GM19099 (cell line): Measurements from ENCODE around the gene ERCC1.

ENCODE experiments used
- POLR2A ChIP-seq: IDR thresholded peaks from 3 replicates; pipeline ENCODE4 v1.6.1; 2011; ENCODE audit warnings: low read depth; ENCODE audit not compliant: insufficient read length; ENCODE audit errors: extremely low read depth

Gene ERCC1

DNA sequence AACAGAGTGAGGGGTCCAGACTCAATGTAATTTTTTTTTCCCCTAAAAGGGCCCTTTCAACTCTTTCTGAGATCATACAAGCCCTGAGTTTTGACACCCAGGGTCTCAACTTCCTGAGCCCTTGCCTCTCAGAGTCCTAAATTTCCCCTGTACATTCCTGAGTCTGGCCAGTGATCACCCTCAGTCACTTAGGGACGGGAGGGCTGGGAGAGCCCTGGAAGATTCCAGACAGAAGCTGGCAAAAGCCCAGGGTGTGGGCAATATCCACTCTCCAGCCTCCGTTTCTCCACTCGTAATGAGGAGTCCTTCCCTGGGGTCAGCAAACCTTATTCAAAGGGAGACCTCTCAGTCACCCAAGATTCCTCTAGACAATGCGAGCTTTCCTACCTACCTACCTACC is 20.4 kb downstream of the ERCC1 start:
- TF ChIP-seq POLR2A, result no peak

DNA sequence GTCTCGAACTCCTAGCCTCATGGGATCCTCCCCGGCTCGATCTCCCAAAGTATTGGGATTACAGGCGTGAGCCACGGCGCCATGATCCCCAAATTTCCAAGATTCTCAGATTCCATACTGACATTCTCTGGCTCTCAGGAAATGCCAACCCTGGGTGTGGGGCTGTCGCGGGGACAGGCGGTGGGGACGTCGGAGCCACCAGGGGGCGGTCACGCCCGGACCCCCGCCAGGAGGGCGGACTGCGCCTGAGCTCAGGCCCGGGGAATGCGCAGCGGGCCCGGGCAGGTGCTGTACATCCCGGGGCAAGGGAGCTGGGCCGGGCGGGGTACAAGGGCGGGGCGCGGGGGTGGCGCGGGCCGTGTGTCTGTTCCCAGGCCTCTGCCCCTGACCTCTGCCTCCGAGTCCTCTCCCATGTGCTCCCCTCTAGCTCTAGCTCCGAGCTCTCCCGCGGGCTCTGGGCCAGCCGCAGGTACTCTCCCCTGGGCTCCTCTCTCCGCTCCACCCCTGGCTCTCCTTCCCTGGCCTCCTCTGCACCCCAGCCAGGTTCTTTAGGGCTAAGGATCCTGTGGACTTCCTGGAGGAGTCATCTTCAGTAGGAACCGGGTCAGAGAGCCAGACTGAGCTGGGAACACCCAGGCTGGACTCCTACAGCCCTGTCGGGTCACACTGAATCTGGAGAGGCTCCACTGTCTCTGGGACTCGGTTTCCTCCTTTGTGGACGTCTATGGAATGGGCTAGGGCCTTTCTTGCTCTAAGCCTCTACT is 21.2 kb downstream of the ERCC1 start:
- no peak for TF ChIP-seq POLR2A

DNA sequence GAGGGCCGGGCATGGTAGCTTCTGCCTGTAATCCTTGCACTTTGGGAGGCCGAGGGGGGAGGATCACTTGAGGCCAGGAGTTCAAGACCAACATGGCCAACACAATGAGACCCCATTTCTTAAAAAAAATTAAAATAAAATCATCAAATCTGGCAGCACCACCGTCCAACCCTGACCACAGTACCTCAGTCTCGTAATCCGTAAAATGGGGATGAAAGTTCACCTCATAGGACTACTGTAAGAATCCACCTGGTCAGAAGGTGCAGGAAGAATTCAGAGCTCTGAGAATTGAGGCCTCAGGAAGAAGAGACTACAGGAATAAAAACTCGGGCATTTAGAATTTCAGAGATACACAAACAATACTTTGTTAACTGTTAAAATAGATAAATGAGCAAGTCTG is 21.9 kb downstream of the ERCC1 start:
- TF ChIP-seq POLR2A, result no peak

DNA sequence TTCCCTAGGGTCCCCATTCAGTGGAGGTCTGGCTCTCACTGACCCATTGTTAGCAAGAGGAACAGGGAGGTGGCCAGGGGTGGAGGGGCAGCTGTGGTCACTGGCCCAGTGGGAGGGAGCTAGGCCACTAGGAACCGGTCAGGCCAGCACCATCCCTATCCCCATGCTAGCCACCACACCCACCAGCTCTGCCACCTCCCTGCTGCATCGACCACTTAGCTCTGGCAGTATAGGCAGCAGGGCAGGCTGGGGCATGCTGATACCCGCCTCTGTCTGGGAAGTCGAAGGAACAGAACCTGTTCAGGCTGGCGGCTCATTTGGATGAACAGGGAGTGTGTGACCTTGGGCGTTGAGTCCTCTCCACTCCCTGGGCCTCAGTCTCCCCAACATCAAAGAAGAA is 23.5 kb downstream of the ERCC1 start:
- no peak for TF ChIP-seq POLR2A

DNA sequence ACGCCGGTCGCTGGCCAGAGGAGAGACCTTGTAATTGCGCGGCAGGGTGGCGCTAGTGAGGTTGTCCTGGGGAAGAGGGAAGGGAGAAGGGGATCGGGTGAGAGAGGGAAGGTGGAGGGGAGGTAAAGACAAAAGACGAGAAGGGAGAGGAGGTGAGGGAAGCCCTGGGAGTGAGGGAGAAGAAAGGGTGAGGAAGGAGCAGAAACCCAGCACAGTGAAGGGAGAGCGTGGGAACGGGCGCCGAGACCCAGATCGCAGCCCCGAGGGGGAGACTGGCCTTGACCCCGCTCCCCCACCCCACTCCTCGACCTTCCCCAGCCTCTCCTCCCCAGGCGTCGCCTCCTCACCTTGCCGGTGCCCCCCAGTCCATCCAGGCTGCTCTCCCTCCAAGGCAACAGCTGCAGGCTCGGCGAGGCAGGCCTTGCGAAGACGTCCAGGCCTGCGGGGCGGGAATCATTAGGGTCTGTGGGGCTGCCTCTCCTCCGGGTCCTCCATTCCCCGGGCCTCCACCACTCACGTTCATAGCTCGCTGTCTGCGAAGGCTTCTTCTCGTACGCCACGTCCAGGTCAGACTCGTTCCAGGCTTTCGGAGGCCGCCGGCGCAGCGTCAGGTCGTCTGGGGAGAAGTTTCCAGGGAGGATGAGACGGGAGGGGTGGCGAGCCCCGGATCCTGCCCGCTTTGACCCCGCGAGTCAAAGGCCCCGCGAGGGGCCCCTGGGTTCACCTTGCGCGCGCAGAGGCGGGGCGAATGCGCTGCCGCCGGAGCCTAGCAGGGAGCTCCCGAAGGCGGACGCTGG is 27.7 kb downstream of the ERCC1 start:
- no peak for TF ChIP-seq POLR2A

DNA sequence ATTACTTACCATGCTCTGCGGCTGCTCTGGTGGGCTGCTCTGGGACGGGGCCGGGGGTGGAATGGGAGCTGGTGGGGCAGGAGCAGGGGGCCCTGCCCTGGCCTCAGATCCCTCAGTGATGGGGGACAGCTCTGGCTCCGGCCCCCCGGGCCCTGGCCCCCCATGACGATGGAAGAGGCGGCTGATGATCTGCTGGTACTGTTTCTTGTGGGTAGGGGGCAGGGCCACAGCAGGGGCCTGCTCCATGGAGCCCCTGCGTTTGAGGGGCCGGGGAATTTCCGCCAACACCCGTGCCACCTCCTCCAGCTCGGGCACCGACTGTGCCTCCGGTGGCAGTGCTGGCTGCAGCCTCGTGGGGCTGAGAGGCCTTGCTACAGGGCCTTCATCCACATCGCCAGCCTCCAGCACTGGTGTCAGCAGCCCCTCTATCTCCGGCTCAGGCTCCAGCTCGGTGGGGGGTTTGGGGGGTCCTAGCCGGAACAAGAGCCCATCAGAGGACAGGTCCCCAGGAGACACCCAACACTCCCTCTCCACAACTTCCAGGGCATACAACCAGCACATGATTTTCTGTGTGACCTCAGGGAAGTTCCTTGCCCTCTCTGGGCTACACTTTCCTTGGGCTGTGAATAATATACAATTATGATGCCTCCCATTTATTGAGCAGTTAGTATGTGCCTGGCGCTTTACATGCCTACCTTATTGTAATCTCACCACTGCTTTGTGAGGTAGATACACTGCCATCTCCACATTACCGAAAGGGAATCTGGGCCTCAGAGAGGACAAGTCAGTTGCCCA is 31.6 kb downstream of the ERCC1 start:
- TF ChIP-seq POLR2A, result no peak

DNA sequence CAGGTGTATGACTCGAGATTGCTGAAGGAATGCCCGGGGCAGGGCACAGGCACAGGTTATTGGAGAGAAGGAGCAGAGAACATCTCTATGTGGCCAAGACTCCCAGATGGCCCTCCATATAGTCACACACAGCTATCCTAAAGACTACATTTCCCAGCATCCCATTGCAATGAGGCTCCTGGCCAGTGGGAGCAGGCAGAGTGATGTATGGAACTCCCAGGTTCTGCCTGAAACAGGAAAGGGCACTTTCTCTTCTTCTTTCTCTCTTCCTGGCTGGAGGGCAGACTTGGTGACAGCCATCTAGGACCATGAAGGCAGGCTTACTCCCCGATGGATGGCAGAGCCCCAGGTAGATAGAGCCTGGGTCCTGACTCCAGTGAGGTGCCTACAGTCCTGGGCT is 32.4 kb downstream of the ERCC1 start:
- TF ChIP-seq POLR2A, result no peak

DNA sequence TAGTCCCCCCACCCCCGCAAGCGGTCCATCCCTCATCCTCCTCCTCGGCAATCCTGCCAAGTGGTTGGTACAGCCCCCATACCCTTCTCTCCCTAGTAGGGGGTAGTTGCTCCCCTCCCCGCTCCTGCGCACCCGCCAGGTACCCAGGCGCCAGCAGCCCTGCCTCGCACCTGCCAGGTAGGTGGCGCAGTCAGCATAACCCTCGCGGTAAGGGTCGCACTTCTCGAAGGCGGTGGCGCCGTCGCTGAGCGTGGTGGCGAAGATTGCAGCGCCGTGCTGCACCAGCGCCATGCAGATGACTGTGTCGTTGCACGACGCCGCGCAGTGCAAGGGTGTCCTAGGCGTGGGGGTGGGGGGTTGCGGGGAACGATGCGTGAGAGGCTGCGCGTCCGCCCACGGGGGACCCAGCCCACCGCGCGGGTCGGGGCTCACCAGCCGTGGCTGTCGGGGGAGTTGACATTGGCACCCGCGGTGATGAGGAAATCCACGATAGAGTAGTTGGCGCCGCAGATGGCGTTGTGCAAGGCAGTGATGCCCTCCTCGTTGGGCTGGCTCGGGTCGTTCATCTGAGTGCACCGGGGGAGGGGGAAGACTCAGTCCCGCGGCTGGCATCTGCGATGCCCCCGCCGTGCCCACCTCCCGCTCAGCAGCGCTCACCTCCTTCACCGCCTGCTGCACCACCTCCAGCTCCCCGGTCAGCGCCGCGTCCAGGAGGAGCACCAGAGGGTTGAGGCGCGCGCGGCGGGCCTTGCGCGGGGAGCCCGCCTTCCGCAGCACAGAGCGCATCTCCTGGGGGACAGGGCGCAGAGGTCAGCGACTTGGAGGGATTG is 38.1 kb downstream of the ERCC1 start:
- TF ChIP-seq POLR2A, result no peak

DNA sequence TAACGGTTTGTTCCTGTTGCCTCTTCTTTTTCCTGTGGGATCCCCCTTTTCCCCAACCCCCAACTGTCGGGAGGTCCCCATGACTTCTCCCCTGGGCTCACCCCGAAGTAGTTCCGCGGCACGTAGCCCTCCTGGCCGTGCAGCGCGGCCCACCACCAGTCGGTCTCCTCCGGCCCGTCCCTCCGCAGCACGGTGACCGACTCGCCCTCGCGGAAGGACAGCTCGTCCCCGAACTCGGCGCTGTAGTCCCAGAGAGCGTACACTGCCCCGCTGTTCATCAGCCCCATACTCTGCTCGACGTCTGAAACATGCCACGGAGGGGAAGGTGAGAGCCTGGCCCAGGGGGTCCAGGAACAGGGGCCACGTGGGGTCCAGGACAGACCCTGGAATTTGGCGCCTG is 41.3 kb downstream of the ERCC1 start:
- TF ChIP-seq POLR2A, result no peak

DNA sequence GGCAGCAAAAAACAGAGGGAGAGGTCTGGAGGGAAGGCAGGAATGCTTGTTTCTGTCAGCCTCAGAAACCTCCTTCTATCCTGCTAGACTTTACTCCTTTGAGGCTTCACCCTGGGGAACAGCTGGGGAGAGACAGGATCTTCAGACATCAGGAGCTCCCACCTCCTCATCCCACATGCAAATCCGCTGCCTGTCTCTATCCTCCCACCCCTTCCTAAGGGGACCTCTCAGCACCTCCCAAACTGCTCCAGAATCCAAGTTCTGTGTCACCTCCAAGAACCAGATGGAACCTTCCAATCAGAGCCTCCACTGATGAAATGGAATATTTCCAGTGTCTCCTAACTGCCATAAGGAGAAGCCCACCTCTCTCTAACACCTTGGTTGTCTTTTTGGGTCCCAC is 43.6 kb downstream of the ERCC1 start:
- TF ChIP-seq POLR2A, result no peak

DNA sequence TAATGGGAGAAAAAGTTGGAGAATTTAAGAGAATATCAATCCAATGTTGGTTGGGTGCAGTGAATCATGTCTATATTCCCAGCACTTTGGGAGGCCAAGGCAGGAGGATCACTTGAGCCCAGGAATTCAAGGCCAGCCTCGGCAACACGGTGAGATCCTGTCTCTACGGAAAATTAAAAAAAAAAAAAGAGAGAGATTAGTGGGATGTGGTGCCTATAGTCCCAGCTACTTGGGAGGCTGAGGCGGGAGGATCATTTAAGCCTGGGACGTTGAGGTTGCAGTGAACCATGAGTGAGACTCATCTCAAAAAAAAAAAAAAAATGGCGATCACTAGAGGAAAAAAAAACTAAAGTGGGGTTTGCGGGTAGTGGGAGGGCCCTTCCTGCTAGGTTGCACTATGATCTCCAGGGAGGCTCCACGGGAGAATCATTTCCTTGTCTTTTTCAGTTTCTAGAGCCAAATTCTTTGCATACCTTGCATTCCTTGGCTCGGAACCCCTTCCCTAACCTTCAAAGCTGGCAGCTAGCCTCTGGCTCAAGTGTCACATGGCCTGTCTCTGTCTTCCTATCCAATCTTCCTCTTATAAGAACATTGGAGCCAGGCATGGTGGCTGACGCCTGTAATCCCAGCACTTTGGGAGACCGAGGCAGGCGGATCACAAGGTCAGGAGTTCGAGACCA is 47.5 kb downstream of the ERCC1 start:
- TF ChIP-seq POLR2A, result no peak

DNA sequence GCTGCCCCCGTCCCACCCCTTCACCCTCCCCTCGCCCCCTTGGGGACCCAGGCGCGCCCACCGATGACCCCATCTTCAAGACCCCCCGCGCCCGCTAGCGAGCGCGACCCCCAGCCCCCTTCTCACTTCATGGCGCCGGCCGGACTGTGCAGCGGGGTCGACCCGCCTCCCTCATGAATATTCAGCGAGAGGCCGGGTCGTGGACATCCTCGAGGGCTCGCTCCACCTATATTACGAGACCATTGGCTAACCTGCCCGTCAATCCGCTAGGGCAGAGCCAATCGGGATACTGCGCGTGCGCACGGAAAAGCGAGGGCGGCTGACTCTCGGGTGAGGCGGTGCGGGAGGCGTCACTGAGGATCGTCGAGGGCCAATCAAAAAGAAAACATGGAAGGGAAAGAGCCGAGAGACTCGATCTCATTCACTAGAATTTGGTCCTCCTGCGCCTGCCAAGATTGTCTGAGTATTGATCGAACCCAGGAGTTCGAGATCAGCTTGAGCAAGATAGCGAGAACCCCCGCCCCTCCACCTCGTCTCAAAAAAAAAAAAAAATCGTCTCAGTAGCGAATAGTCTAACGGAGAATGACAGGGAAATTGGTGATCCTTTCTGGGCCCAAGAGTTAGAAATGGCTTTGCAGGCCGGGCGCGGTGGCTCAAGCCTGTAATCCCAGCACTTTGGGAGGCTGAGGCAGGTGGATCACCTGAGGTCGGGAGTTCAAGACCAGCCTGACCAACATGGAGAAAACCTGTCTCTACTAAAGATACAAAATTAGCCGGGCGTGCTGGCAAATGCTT is 53.1 kb downstream of the ERCC1 start, which contains the start of gene ERCC2:
TSS of gene ERCC2 (minus strand) at position 164 of the 795 bp plus-strand sequence. CDS start at position 131, 33 bp downstream.
- peak; percentile 52 for TF ChIP-seq POLR2A

DNA sequence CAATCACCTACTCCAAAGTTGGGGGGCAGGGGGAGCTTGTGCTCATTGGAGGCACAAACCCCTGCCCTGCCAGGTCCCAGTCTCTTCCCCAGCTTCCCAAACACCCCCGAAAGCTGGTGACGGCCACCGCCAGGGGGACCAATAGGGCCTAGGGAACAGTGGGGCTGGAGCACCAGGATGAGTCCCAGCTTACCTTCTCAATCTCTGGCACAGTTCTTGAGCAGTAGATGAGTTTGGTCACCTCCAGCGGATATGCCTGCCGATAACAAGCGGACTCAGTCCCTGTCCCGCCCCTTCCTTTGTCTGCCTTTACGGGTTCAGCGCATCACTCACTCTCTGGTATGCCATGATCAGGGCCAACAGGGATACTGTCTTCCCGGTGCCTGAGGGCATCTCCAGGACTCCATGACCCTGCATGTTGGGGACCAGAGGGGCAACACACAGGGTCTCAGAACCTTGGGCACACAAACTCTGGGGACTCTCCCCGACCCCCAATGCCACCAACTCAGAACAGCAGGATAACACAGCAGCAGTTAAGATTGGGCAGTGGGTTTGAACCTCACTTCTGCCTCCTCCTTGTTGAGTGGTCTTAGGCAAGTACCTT is 54.9 kb downstream of the ERCC1 start:
- no peak for TF ChIP-seq POLR2A

DNA sequence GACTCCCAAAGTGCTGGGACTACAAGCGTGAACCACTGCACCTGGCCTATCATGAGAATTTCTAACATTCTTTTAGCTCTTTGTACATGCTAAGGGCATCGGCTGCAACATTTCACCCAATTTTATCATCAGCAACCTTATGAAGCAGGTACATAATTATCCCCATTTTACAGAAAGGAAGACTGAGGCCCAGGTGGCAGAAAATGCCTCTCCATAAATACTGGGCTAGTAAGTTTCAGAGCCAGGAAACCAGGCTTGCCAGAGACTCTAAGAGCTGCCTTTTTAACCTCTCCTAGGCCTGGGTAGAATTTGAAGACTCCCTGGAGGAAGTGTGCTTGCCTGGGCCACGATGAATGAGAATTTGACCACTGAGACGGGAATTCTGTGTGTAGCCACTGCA is 55.6 kb downstream of the ERCC1 start:
- TF ChIP-seq POLR2A, result no peak
